ENCODE measurements around the gene CALML3. TPM values are rescaled to one million over a fixed set of nuclear protein-coding genes. Genes with fewer than 3 reads are reported as not detected.

Gene CALML3
- total and polyA plus RNA-seq, 2 donors (not counting 3 experiments of a cell fraction or from before 2014, with no cell fraction given), result not detected

DNA sequence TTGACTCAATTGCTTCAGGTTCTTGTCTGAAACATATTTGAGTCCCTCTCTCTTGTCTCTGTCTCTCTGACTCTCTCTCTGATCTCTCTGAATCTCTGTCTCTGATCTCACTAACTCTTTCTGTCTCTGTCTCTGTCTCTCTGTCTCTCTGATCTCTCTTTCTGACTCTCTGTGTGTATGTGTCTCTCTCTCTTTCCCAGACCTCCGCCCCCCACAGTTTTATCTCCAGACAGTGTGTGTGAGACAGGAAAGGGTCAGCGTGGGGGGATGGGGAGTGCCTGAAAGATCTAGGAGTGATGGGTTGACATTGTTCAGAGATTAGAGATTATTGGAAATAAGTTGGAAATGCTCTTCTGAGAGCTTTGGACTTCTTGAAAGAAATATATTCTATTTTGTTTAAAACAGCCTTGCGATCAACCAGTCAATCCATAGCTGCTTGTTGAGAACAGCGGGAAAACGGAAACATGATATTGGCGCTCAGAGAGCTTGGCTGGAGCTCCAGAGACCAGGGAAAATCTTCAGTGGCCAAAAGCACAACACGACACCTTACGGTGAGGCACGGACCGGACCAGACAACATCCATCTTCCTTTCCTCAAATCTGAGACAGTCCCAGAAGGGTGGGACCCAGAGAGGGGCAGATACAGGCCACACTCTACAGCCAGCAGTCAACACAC is 35.5 kb downstream of the CALML3 start:
- POLR2A ChIA-PET, result interaction anchor here (0.7 kb wide), 1 partner anchor 66 kb away, joined by 3 read pairs; no protein-coding TSS in a partner anchor
- no peaks in the 10 kb centered on the region for H3K27me3 ChIP-seq (ENCODE audit: control insufficient read depth in 2 of 2, insufficient read depth in 2 of 2, low read length in 2 of 2)
- no peaks in the 10 kb centered on the region for H4K20me1 ChIP-seq (replicated peaks; ENCODE audit: control insufficient read depth, extremely low read depth, insufficient read depth, low read length)
- peak overlapping the region; percentile 76 for H2AFZ ChIP-seq (ENCODE audit: low read depth, low read length)
- FAIRE-seq (peak; percentile 75), DNase-seq (ENCODE audit: low read depth, low spot score) (peak; percentile 24)
- CTCF ChIA-PET, result interaction anchor here (2.4 to 3.6 kb wide), 2 partner anchors 12 to 69 kb away, joined by 5 to 21 read pairs; no protein-coding TSS in a partner anchor
- H3K4me1 ChIP-seq (ENCODE audit: control insufficient read depth, extremely low read depth, insufficient read depth, low read length), result peaks cover 12% of the 10 kb centered on the region
- no peaks in the 10 kb centered on the region for H3K9me3 ChIP-seq (replicated peaks; ENCODE audit: control insufficient read depth, insufficient read depth, low read length)
- H3K36me3 ChIP-seq (ENCODE audit: control insufficient read depth in 2 of 2, extremely low read depth in 1 of 2, insufficient read depth in 2 of 2, low read length in 2 of 2), result no peaks in the 10 kb centered on the region
- H3K27ac ChIP-seq (ENCODE audit: insufficient read depth, low read depth, low read length), result peak overlapping the region; percentile 10
- H3K79me2 ChIP-seq (ENCODE audit: control insufficient read depth, insufficient read depth, low read length), result no peaks in the 10 kb centered on the region
- no peak overlapping the region for H3K4me3 ChIP-seq (replicated peaks in 1 of 3; ENCODE audit: insufficient read depth in 1 of 3, low read depth in 1 of 3, low read length in 3 of 3)
- intact Hi-C loops (cut with micrococcal nuclease), result no loop called here
- peak overlapping the region; percentile 65 for H3K4me2 ChIP-seq (ENCODE audit: insufficient read depth, low read length)
- H3K9me1 ChIP-seq (replicated peaks; ENCODE audit: control insufficient read depth, extremely low read depth, insufficient read depth, low read length), result no peaks in the 10 kb centered on the region
- no peak for TF ChIP-seq GATA2 (IDR thresholded peaks at IDR 0.05; ENCODE audit: insufficient read depth, insufficient read length, low read depth, low read length)
- no peak for TF ChIP-seq POLR2AphosphoS5 (IDR thresholded peaks at IDR 0.05; ENCODE audit: insufficient read depth, low read depth, low read length)
- dilution Hi-C loops (cut with MboI; ENCODE audit: extremely low pct_ligation_motif_present, low sequenced_read_pairs), result no loop called here
- H3K9ac ChIP-seq (replicated peaks; ENCODE audit: extremely low read depth, insufficient read depth, low read length), result no peak overlapping the region
- BruUV-seq (replicated peaks), result no TSS peak

DNA sequence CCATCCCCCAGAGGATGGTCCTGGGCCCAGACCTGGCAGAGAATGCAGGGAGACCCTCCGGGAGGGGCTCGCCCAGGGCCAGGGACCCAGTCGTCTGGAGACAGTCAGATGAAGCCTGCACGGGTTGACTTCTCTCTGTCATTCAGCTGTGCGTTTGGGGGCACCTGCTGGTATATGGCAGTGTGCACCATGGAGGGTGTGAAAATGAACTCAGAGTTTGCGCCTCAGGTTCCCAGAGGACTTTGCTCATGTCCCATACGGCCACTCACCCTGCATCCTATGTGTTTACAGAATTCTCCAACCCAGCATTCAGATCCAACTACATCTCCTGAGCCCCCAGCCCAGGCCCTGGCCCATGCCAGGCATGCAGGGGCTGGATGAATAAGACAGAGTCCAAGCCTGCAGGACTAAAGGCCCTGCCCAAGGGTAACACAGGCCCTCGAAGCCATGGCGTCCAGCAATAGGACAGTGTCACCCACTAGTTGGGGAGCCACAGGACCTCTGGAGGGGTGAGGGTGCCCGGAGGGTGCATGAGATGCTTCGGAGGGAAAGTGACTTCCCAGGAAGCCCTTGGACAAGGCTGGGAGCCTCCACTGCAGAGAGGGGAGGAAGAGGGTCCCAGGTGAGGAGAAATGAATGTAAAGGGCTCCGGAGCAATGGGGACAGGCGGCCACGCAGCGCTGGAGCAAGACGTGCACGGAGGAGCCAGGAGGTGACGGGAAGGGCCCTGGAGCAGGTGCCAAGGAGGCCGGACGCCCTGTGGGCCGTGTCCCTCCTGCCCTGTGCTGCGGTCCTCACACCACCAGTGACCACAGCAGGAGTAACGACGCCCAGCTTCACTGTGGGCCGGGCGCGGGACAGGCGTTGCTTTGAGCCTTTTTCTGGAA is 36.3 kb downstream of the CALML3 start:
- ChIA-PET CTCF (interaction anchor here (2.4 to 3.6 kb wide), 2 partner anchors 13 to 68 kb away, joined by 5 to 21 read pairs; no protein-coding TSS in a partner anchor), POLR2A (no interaction called here)
- peaks cover 12% of the 10 kb centered on the region for H3K4me1 ChIP-seq (ENCODE audit: control insufficient read depth, extremely low read depth, insufficient read depth, low read length)
- DNase-seq (ENCODE audit: low read depth, low spot score) (no peak), FAIRE-seq (no peak)
- H3K4me2 ChIP-seq (ENCODE audit: insufficient read depth, low read length), result no peak overlapping the region
- no peak overlapping the region for H3K4me3 ChIP-seq (replicated peaks in 1 of 3; ENCODE audit: insufficient read depth in 1 of 3, low read depth in 1 of 3, low read length in 3 of 3)
- no peaks in the 10 kb centered on the region for H3K9me1 ChIP-seq (replicated peaks; ENCODE audit: control insufficient read depth, extremely low read depth, insufficient read depth, low read length)
- H3K27ac ChIP-seq (ENCODE audit: insufficient read depth, low read depth, low read length), result no peak overlapping the region
- no peaks in the 10 kb centered on the region for H4K20me1 ChIP-seq (replicated peaks; ENCODE audit: control insufficient read depth, extremely low read depth, insufficient read depth, low read length)
- no peaks in the 10 kb centered on the region for H3K36me3 ChIP-seq (ENCODE audit: control insufficient read depth in 2 of 2, extremely low read depth in 1 of 2, insufficient read depth in 2 of 2, low read length in 2 of 2)
- TF ChIP-seq MYC (IDR thresholded peaks at IDR 0.05; ENCODE audit: low read depth, low read length), result no peak
- TF ChIP-seq JUN (IDR thresholded peaks at IDR 0.05; ENCODE audit: borderline replicate concordance, insufficient read depth, insufficient read length, low read depth), result no peak
- TF ChIP-seq FOS (IDR thresholded peaks at IDR 0.05; ENCODE audit: borderline replicate concordance, insufficient read depth, low read length), result no peak
- TF ChIP-seq, protein P1, sequence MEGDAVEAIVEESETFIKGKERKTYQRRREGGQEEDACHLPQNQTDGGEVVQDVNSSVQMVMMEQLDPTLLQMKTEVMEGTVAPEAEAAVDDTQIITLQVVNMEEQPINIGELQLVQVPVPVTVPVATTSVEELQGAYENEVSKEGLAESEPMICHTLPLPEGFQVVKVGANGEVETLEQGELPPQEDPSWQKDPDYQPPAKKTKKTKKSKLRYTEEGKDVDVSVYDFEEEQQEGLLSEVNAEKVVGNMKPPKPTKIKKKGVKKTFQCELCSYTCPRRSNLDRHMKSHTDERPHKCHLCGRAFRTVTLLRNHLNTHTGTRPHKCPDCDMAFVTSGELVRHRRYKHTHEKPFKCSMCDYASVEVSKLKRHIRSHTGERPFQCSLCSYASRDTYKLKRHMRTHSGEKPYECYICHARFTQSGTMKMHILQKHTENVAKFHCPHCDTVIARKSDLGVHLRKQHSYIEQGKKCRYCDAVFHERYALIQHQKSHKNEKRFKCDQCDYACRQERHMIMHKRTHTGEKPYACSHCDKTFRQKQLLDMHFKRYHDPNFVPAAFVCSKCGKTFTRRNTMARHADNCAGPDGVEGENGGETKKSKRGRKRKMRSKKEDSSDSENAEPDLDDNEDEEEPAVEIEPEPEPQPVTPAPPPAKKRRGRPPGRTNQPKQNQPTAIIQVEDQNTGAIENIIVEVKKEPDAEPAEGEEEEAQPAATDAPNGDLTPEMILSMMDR (IDR thresholded peaks at IDR 0.05; ENCODE audit: extremely low read depth in 1 of 2, insufficient read depth in 1 of 2, low read depth in 1 of 2, low read length in 2 of 2), result no peak
- no peak for TF ChIP-seq POLR2A (IDR thresholded peaks at IDR 0.05; ENCODE audit: low read depth, low read length)
- TF ChIP-seq POLR2AphosphoS5 (IDR thresholded peaks at IDR 0.05; ENCODE audit: insufficient read depth, low read depth, low read length), result no peak
- no peak for TF ChIP-seq GATA2 (IDR thresholded peaks at IDR 0.05; ENCODE audit: insufficient read depth, insufficient read length, low read depth, low read length)
- TF ChIP-seq, protein P2, sequence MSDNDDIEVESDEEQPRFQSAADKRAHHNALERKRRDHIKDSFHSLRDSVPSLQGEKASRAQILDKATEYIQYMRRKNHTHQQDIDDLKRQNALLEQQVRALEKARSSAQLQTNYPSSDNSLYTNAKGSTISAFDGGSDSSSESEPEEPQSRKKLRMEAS (IDR thresholded peaks at IDR 0.05; ENCODE audit: insufficient read depth, insufficient read length), result no peak
- TF ChIP-seq EZH2 (IDR thresholded peaks at IDR 0.05; ENCODE audit: borderline replicate concordance, low read depth, low read length, severe bottlenecking), result no peak
- no peaks in the 10 kb centered on the region for H3K79me2 ChIP-seq (ENCODE audit: control insufficient read depth, insufficient read depth, low read length)
- H2AFZ ChIP-seq (ENCODE audit: low read depth, low read length), result no peak overlapping the region
- no peaks in the 10 kb centered on the region for H3K9me3 ChIP-seq (replicated peaks; ENCODE audit: control insufficient read depth, insufficient read depth, low read length)
- H3K27me3 ChIP-seq (ENCODE audit: control insufficient read depth in 2 of 2, insufficient read depth in 2 of 2, low read length in 2 of 2), result no peaks in the 10 kb centered on the region
- dilution Hi-C loops (cut with MboI; ENCODE audit: extremely low pct_ligation_motif_present, low sequenced_read_pairs), result no loop called here
- BruUV-seq (replicated peaks), result no TSS peak
- intact Hi-C loops (cut with micrococcal nuclease), result no loop called here
- H3K9ac ChIP-seq (replicated peaks; ENCODE audit: extremely low read depth, insufficient read depth, low read length), result no peak overlapping the region
